ENCODE data around the gene LGALS7.
A peak's percentile ranks its signal among the peaks of the same experiment; 100 is the strongest.

The LGALS7 gene

DNA sequence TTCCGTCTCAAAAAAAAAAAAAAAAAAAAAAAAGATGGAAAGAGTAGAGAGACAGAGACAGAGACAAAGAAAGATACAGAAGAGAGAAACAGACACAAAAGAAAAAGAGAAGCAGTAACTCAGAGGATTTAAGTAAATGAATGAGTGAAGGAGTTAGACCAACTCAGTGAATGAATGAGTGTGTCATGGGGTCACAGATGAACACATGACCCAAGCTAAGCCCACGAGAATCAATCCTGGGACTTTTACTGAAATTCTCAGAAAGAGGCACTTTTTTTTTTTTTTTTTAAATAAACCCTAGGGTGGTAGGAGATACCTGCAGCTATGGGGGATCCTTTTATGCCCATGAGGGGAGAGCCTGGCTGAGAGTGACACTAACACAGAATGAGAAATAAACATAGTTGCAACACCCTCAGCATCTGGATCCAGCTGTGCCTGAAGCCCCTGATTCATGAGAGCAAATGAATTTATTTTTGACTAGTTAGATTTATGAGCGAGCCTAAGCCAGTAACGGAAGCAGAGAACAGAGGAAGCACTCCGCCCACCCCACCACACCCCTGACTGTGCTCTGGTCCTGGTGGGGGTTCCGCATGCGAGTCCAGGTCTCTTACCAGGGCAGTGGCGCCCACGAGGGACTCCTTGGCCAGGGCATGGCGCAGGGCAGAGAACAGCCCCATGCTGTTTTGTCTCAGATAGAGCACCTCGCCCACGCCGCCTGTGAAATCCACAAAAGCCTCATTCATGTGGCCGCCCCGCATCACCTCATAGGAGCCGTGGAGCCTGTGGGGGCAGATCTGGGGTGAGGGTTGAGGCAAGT, 33.7 kb downstream of the LGALS7 start:
- no peak for DNase-seq (ENCODE audit: low spot score)

DNA sequence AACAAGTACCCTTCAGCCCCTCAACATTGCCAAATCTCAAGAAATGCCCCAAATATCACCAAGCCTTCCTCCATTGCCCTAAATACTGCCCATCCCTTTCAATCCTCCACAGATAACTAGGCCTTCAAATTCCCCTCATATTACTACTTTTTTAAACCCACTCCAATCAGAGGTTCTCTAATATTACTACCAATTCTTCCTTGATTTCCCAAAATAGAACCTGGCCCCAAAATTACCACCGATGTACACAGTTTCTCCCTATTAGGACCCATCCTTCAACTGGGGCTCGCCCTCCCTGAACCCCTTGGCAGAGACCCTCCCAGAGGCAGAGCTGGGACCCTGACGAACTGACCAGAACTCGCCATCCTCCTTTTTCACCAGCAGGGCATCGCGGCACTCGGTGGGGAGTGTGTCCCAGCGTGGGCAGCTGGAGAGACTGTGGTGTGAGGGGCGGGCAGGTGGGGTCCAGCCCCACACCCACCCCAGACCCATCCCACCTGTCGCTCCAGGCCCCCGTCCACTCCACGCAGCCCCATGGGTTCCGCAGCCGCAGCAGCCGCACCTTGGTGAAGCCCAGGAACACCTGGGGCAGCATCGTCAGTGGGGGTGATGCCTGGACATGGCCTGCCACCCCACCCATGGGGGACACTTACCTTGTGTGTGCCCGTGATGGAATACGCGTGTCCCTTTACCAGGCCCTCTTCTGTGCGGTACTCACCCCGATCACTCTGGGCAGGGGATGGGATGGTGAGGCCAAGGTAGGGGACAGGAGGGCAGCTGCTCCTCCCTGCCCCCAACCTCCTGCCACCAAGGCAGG, 35.2 kb downstream of the LGALS7 start:
- no peak for DNase-seq (ENCODE audit: low spot score)

- no peak for DNase-seq (ENCODE audit: low spot score)
Observed at GRCh38 chr19:38737281-38737865, 35.9 kb downstream of the LGALS7 start.

GRCh38 chr19:38736413-38737280, 36.7 kb downstream of the LGALS7 start:
- DNase-seq (ENCODE audit: low spot score), result no peak

DNA sequence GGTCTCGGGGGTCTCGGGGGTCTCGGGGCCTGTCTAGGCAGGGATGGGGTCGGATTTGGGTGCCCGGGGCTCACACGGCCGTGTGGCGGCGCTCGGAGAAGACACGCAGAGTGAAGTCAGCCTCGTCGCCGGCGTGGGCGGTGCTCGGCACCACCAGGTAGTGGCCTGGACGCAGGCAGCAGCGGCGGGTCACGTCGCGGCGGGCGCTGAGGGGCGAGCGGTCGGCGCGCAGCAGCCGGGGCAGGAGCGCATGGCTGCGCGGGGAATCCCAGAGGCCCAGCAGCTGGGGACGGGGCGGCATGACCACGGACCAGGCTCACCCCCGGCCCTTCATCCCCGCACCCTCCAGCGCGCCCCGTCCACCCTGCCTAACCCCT, 37.3 kb downstream of the LGALS7 start:
- DNase-seq (ENCODE audit: low spot score), result peak; percentile 75

DNA sequence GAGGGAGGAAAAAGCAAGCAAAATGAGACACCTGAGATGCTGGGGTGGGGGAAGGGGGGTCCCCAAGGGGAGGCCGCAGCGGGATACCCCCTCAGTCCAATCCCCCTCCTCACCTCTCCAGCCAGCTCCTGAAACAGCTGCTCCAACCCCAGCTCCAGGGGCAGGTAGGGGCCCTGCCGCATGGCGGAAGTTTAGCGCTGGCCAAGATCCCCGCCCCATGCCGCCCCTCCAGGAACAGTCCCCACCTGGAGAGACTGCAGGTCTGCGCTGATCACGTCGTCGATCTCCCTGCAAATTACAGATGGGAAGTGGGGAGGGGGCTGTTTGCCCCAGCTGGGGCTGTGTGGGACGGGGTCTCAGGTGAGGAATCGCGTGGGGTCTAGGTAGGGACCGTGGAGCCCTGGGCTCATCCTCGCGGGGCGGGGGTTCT, 38.0 kb downstream of the LGALS7 start:
- DNase-seq (ENCODE audit: low spot score), result no peak

DNA sequence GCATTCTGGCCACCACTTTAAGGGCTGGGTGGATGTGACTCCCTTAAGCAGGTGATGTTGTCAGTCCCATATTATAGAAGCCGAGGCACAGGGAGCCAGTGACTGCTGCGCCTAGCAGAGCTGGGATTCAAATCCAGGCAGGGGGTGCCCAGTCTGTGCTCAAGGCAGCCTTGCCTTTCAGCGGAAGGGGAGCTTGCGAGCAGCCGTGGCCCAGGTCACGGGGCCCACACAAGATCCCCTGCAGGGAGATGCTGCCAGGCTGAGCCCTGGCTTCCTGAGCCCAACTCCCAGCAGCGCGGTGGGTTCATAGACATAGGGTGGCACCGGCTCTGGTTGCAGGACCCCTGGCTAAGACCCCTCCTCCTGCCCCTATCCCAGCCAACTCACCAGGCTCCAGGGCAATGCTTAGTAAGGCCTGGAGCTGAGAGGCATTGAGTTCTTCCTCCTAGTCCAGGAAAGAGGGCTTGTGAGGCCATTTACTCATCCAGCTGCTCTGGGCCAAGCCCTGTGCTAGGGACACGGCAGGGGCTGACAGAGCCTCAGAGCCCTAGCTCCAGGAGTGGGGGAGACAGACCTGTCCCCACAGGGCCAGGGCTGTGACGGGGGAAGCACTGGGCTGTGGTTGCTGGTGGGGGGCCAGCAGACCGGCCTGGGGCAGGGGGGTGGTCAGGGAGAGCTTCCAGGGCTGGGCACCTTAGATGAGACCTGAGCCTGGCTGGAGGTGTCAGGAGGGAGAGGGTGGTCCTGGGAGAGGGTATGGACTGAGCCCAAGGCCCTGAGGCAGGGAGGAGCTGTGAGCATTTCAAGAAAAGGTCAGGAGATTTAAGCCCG, 38.7 kb downstream of the LGALS7 start:
- DNase-seq (ENCODE audit: low spot score), result no peak

DNA sequence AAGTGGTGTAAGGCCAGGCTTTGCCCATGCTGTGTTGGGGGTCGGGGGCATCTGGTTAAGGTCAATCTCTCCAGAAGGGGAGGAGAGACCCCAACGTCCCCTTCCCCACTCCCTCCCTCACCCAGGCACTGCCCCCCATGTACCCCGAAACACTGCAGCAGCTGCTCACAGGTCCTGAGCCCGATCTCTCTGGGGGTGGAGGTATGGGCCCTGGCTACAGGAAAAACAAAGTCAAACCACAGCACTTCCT, 39.2 kb downstream of the LGALS7 start:
- no peak for DNase-seq (ENCODE audit: low spot score)

GRCh38 chr19:38733493-38734175, 39.7 kb downstream of the LGALS7 start:
- no peak for DNase-seq (ENCODE audit: low spot score)

- DNase-seq (ENCODE audit: low spot score), result no peak
Observed at GRCh38 chr19:38733241-38733492, 40.1 kb downstream of the LGALS7 start.

DNA sequence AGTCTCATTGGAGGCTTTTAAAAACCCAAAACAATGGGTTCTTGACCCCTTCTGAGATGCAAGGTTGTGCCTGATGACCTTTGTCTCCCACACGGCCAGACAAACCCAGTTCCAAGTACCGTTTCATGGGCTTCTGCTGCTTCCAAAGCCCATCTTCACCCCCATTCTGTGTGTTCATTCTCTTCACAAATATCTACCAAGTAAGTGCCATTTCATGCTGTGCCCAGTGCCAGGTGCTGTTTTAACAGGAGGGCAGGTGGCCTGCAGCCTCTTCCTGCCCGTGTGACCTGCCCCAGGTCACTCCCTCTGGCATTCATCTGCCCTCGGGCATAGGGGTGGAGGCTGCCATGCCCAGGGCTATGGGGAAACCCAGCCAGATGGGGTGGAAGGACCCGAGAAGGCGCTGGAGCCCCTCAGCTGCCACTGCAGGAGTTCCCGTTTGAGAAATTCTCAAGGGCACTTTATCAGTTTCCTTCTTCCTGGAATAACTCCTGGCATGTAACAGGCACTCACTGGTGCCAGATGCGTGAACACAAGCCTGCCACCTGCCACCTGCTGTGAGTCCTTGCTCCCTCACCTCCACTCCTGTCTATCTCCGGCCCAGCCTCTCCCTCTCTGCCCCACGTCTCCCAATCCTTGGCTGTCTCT, 41.5 kb downstream of the LGALS7 start:
- no peak for DNase-seq (ENCODE audit: low spot score)

DNA sequence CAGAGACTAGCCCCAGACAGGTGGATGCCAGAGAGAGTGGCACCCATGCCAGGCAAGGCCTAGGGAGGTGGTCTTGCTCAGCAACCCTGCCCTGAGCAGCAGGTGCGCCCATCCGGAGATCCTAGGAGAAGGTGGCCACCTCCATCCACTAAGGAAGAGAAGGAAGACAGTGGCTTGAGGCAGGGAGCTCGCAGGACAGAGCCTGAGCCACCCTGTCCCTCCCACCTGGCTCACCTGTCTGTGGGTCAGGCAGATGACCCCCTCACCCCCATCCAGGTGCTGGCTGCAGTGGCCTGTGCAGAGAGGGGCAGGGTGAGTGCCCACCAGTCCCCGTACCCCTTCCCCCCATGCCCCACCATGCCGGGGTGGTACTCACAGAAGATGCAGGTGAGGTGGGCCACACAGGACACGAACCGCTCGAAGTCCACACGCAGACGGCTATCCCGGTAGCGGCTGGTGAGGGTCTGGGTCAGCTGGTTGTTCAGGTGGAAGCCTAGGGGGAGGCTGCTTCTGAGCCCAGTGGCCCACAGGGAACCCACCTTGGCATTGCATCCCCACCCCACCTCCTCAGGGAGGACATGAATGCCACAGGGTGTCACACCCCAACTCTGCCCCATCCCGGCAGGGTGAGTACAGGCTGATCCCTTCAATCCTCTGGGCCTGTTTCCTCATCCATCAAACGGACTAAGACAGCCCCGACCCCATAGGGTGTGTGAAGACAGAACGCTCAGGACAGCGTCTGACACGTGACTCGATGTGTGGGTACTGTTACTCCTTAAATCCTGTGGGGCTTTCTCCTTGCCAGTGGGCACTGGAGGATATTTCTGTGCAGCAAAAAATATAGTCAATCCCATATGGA, 42.4 kb downstream of the LGALS7 start:
- no peak for DNase-seq (ENCODE audit: low spot score)

GRCh38 chr19:38730470-38730730, 42.9 kb downstream of the LGALS7 start:
- DNase-seq (ENCODE audit: low spot score), result no peak

GRCh38 chr19:38729653-38730469, 43.5 kb downstream of the LGALS7 start:
- peak; percentile 62 for DNase-seq (ENCODE audit: low spot score)

GRCh38 chr19:38728752-38729541, 44.4 kb downstream of the LGALS7 start:
- no peak for DNase-seq (ENCODE audit: low spot score)

DNA sequence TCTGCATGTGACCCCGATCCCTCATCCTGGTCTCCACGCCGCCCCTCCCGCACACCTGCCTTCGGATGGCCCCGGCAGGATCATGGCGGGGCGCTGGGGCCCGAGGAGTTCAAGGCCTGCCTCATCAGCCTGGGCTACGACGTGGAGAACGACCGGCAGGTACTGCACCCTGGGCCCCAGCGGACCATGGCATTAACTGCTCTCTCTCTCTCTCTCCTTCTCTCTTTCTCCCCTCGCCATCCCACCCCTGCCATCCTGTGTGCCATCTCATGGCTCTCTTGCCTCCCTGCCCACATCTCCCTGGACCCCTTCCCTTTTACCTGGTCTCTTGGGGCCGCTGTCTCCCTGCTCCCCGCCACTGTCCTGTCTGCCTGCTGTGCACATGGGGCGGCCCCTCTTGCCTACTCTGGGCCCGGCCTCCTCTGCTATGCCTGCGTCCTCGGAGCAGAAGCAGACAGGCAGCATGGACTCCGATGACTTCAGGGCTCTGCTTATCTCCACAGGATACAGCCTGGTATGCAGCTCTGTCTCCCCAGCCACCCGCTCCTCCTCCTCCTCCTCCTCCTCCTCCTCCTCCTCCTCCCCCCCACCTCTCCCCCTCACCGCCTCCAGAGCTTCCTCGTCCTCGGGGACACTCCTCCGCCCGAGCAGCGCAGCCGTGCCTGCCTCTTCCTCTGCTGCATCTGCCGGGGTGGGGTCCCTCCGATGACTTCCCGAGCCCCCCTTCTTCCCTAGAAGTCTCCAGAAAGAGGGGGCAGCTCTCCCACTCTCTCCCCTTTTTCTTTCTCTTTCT, 45.3 kb downstream of the LGALS7 start:
- DNase-seq (ENCODE audit: low spot score), result no peak

GRCh38 chr19:38727306-38727867, 45.9 kb downstream of the LGALS7 start:
- no peak for DNase-seq (ENCODE audit: low spot score)

Measured in RKO (cell line).